Stimulated activated CD8-positive, alpha-beta memory T cell treated with anti-CD3 and anti-CD28 coated beads, Interleukin-15, amount 100 ng/mL, for 48 hours (primary cell): ENCODE data around the gene AP1M1.
A peak's percentile ranks its signal among the peaks of the same experiment; 100 is the strongest.

Experiments used
- DNase-seq, 2 donors: peaks; one replicate each; pipeline ENCODE4 v3.0.0-alpha.2; 2020; ENCODE audit warnings: low read depth in 2 of 2

AP1M1 gene

GRCh38 chr19:16185123-16185767 lies 12.5 kb upstream of the AP1M1 start, which contains the start of gene FAM32A:
Gene FAM32A (plus strand): TSS chr19:16185410. CDS start chr19:16185443, 33 bp downstream.
- DNase-seq, result peak; percentile 98 to 99

GRCh38 chr19:16185768-16186123 lies 12.0 kb upstream of the AP1M1 start:
- peak in 1 of 2 donors; percentile 25 for DNase-seq

GRCh38 chr19:16188521-16188920 lies 9.2 kb upstream of the AP1M1 start:
- no peak for DNase-seq

- DNase-seq, result no peak
Observed at GRCh38 chr19:16190198-16190597, 7.5 kb upstream of the AP1M1 start.

GRCh38 chr19:16190736-16191135 lies 7.0 kb upstream of the AP1M1 start:
- no peak for DNase-seq

GRCh38 chr19:16191216-16191908 lies 6.3 kb upstream of the AP1M1 start:
- no peak for DNase-seq

GRCh38 chr19:16193466-16193865 lies 4.2 kb upstream of the AP1M1 start:
- DNase-seq, result no peak

GRCh38 chr19:16197188-16197621 lies 506 bp upstream of the AP1M1 start:
- DNase-seq, result no peak

GRCh38 chr19:16198370-16198651 lies 600 bp downstream of the AP1M1 start:
- DNase-seq, result no peak

- no peak for DNase-seq
Observed at GRCh38 chr19:16199275-16199932, 1.7 kb downstream of the AP1M1 start.

- DNase-seq, result no peak
Observed at GRCh38 chr19:16200038-16201010, 2.6 kb downstream of the AP1M1 start.

GRCh38 chr19:16201011-16201391 lies 3.3 kb downstream of the AP1M1 start:
- no peak for DNase-seq

- no peak for DNase-seq
Observed at GRCh38 chr19:16202320-16203255, 4.9 kb downstream of the AP1M1 start.

- DNase-seq, result no peak
Observed at GRCh38 chr19:16203256-16204004, 5.7 kb downstream of the AP1M1 start.

GRCh38 chr19:16204005-16204294 lies 6.2 kb downstream of the AP1M1 start:
- DNase-seq, result no peak

- no peak for DNase-seq
Observed at GRCh38 chr19:16205205-16206045, 7.7 kb downstream of the AP1M1 start.

GRCh38 chr19:16206046-16206605 lies 8.4 kb downstream of the AP1M1 start:
- DNase-seq, result no peak

- no peak for DNase-seq
Observed at GRCh38 chr19:16206637-16207036, 8.9 kb downstream of the AP1M1 start.

GRCh38 chr19:16207063-16207462 lies 9.4 kb downstream of the AP1M1 start:
- DNase-seq, result no peak
